ENCODE results near the gene CREB1.

DNA sequence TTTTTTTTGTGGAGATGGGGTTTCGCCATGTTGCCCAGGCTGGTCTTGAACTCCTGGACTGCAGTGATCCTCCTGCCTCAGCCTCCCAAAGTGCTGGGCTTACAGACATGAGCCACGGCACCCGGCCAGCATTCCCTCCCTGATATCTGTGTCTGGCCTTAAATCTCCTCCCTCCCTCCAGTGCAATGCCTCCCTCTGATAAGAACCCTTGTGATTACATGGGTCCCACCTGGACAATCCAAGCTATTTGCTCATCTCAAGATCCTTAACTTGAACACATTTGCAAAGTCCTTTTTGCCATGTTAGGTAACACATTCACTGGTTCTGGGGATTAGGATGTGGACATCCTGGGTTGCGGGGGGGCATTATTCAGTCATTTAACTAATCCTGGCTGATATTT lies 40.5 kb upstream of the CREB1 start:
- TF ChIP-seq, protein P1, sequence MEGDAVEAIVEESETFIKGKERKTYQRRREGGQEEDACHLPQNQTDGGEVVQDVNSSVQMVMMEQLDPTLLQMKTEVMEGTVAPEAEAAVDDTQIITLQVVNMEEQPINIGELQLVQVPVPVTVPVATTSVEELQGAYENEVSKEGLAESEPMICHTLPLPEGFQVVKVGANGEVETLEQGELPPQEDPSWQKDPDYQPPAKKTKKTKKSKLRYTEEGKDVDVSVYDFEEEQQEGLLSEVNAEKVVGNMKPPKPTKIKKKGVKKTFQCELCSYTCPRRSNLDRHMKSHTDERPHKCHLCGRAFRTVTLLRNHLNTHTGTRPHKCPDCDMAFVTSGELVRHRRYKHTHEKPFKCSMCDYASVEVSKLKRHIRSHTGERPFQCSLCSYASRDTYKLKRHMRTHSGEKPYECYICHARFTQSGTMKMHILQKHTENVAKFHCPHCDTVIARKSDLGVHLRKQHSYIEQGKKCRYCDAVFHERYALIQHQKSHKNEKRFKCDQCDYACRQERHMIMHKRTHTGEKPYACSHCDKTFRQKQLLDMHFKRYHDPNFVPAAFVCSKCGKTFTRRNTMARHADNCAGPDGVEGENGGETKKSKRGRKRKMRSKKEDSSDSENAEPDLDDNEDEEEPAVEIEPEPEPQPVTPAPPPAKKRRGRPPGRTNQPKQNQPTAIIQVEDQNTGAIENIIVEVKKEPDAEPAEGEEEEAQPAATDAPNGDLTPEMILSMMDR (IDR thresholded peaks at IDR 0.05; ENCODE audit: insufficient read depth, low read length), result no peak
- TF ChIP-seq POLR2AphosphoS5 (IDR thresholded peaks at IDR 0.05; ENCODE audit: low read depth), result no peak
- TF ChIP-seq, protein P2, sequence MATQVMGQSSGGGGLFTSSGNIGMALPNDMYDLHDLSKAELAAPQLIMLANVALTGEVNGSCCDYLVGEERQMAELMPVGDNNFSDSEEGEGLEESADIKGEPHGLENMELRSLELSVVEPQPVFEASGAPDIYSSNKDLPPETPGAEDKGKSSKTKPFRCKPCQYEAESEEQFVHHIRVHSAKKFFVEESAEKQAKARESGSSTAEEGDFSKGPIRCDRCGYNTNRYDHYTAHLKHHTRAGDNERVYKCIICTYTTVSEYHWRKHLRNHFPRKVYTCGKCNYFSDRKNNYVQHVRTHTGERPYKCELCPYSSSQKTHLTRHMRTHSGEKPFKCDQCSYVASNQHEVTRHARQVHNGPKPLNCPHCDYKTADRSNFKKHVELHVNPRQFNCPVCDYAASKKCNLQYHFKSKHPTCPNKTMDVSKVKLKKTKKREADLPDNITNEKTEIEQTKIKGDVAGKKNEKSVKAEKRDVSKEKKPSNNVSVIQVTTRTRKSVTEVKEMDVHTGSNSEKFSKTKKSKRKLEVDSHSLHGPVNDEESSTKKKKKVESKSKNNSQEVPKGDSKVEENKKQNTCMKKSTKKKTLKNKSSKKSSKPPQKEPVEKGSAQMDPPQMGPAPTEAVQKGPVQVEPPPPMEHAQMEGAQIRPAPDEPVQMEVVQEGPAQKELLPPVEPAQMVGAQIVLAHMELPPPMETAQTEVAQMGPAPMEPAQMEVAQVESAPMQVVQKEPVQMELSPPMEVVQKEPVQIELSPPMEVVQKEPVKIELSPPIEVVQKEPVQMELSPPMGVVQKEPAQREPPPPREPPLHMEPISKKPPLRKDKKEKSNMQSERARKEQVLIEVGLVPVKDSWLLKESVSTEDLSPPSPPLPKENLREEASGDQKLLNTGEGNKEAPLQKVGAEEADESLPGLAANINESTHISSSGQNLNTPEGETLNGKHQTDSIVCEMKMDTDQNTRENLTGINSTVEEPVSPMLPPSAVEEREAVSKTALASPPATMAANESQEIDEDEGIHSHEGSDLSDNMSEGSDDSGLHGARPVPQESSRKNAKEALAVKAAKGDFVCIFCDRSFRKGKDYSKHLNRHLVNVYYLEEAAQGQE (IDR thresholded peaks at IDR 0.05; ENCODE audit: insufficient replicate concordance, low read depth), result no peak
